ENCODE measurements around the gene FBXO10.
A peak's percentile ranks its signal among the peaks of the same experiment; 100 is the strongest.
"Not testable (repeated sequence)": the region's sequence is repeated elsewhere in the genome, so short reads cannot be mapped to it uniquely, and the experiment has no call there.

FBXO10 gene

GRCh38 chr9:37508834-37509206 lies 67.4 kb downstream of the FBXO10 start:
- no peak for DNase-seq

GRCh38 chr9:37508135-37508833 lies 67.9 kb downstream of the FBXO10 start:
- DNase-seq, result no peak

GRCh38 chr9:37507566-37508134 lies 68.5 kb downstream of the FBXO10 start:
- no peak for DNase-seq

GRCh38 chr9:37504605-37505004 lies 71.6 kb downstream of the FBXO10 start:
- no peak for DNase-seq

GRCh38 chr9:37503736-37504135 lies 72.4 kb downstream of the FBXO10 start:
- no peak for DNase-seq

GRCh38 chr9:37501957-37502596 lies 74.1 kb downstream of the FBXO10 start:
- no peak for DNase-seq

GRCh38 chr9:37499297-37499696 lies 76.9 kb downstream of the FBXO10 start:
- no peak for DNase-seq

- no peak for DNase-seq
Observed at GRCh38 chr9:37498457-37498856, 77.7 kb downstream of the FBXO10 start.

- no peak for DNase-seq
Observed at GRCh38 chr9:37497320-37497719, 78.9 kb downstream of the FBXO10 start.

GRCh38 chr9:37496020-37496419 lies 80.2 kb downstream of the FBXO10 start:
- no peak for DNase-seq

GRCh38 chr9:37495571-37495970 lies 80.6 kb downstream of the FBXO10 start:
- no peak for DNase-seq

GRCh38 chr9:37491939-37492338 lies 84.2 kb downstream of the FBXO10 start:
- DNase-seq, result no peak

- peak; percentile 64 for DNase-seq
Observed at GRCh38 chr9:37486616-37487548, 89.3 kb downstream of the FBXO10 start.

- no peak for DNase-seq
Observed at GRCh38 chr9:37486256-37486615, 89.9 kb downstream of the FBXO10 start.

- DNase-seq, result peak; percentile 92
Observed at GRCh38 chr9:37485389-37486255, 90.6 kb downstream of the FBXO10 start, which contains the start of gene POLR1E. TSS of gene POLR1E (plus strand) at chr9:37485948. CDS start at chr9:37486048, 100 bp downstream.

- DNase-seq, result no peak
Observed at GRCh38 chr9:37480759-37481158, 95.4 kb downstream of the FBXO10 start.

- DNase-seq, result not testable (repeated sequence)
Observed at GRCh38 chr9:37477987-37478619, 98.1 kb downstream of the FBXO10 start.

GRCh38 chr9:37477443-37477842 lies 98.7 kb downstream of the FBXO10 start:
- not testable (repeated sequence) for DNase-seq

GRCh38 chr9:37476930-37477329 lies 99.2 kb downstream of the FBXO10 start:
- DNase-seq, result no peak

- no peak for DNase-seq
Observed at GRCh38 chr9:37474438-37474837, 101.7 kb downstream of the FBXO10 start.

GRCh38 chr9:37473982-37474381 lies 102.2 kb downstream of the FBXO10 start:
- not testable (repeated sequence) for DNase-seq

Measured in midbrain (tissue), 1 donor.